CD14-positive monocyte (primary cell): ENCODE results near the gene COMMD1. TPM values are rescaled to one million over a fixed set of nuclear protein-coding genes. Genes with fewer than 3 reads are reported as not detected.

Experiments used
- DNase-seq, 3 donors: peaks; one replicate each; pipeline ENCODE4 v3.0.0-alpha.2; 2011 to 2022
- H2AFZ ChIP-seq: 2 replicates; pipeline ENCODE4 v1.6.0; 2012; ENCODE audit warnings: mild to moderate bottlenecking, low read depth, low read length, inconsistent platforms; ENCODE audit not compliant: insufficient read depth, poor library complexity, severe bottlenecking
- H3K27ac ChIP-seq, 2 donors: 1 replicate in 1 of 2; 2 replicates in 1 of 2; pipeline ENCODE4 v1.5.1; 2012 to 2013; ENCODE audit warnings: low read length in 2 of 2, control low read depth in 1 of 2, inconsistent platforms in 1 of 2, low read depth in 1 of 2, mild to moderate bottlenecking in 1 of 2
- H3K27me3 ChIP-seq, 2 donors: one replicate each; pipeline versions ENCODE4 v1.6.0 to v1.6.1; 2011 to 2013; ENCODE audit warnings: low read length in 2 of 2; ENCODE audit not compliant: control insufficient read depth in 2 of 2, insufficient read depth in 2 of 2
- H3K36me3 ChIP-seq, 2 donors: replicated peaks in 1 of 2; 1 replicate in 1 of 2; 2 replicates in 1 of 2; pipeline versions ENCODE4 v1.5.1 to v1.6.1; 2012 to 2013; ENCODE audit warnings: low read length in 2 of 2, control low read depth in 1 of 2, inconsistent platforms in 1 of 2, mild to moderate bottlenecking in 1 of 2; ENCODE audit not compliant: insufficient read depth in 2 of 2, control insufficient read depth in 1 of 2
- H3K4me1 ChIP-seq, 2 donors: 1 replicate in 1 of 2; 2 replicates in 1 of 2; pipeline versions ENCODE4 v1.5.1 to v1.6.1; 2012 to 2013; ENCODE audit warnings: low read length in 2 of 2, control low read depth in 1 of 2, inconsistent platforms in 1 of 2, mild to moderate bottlenecking in 1 of 2, moderate library complexity in 1 of 2; ENCODE audit not compliant: insufficient read depth in 2 of 2, control insufficient read depth in 1 of 2
- H3K4me2 ChIP-seq: replicated peaks from 2 replicates; pipeline ENCODE3; 2012; ENCODE audit warnings: low read length, moderate library complexity, mild to moderate bottlenecking; ENCODE audit not compliant: poor library complexity, severe bottlenecking; ENCODE audit errors: extremely low read depth
- H3K4me3 ChIP-seq, 3 experiments: fragments of 200-600 bp in 1 of 3; sonication (generic) in 1 of 3; replicated peaks in 1 of 3; 1 replicate in 2 of 3; 2 replicates in 1 of 3; pipeline ENCODE4 v1.5.1; 2011 to 2013; ENCODE audit warnings: low read length in 3 of 3, mild to moderate bottlenecking in 3 of 3, control low read depth in 2 of 3, low read depth in 2 of 3, inconsistent platforms in 1 of 3, moderate library complexity in 1 of 3
- H3K79me2 ChIP-seq: 2 replicates; pipeline ENCODE4 v1.6.0; 2012; ENCODE audit warnings: mild to moderate bottlenecking, control low read depth, inconsistent platforms, low read length, moderate library complexity; ENCODE audit not compliant: insufficient read depth
- H3K9ac ChIP-seq: 2 replicates; pipeline ENCODE4 v1.6.0; 2017; ENCODE audit warnings: low read length, mild to moderate bottlenecking; ENCODE audit not compliant: insufficient read depth, poor library complexity, severe bottlenecking
- H3K9me3 ChIP-seq, 2 donors: replicated peaks in 1 of 2; 1 replicate in 1 of 2; 2 replicates in 1 of 2; pipeline versions ENCODE4 v1.5.1 to v1.6.1; 2012 to 2013; ENCODE audit warnings: low read length in 2 of 2, control low read depth in 1 of 2; ENCODE audit not compliant: control insufficient read depth in 1 of 2, insufficient read depth in 1 of 2
- H4K20me1 ChIP-seq: 2 replicates; pipeline ENCODE4 v1.6.0; 2012; ENCODE audit warnings: mild to moderate bottlenecking, low read length, control low read depth, moderate library complexity; ENCODE audit not compliant: insufficient read depth
- H3K27ac Mint-ChIP-seq, 7 donors: one replicate each; pipeline ENCODE4 v1.8.0; 2020; ENCODE audit warnings: mild to moderate bottlenecking in 7 of 7, mixed read lengths in 7 of 7, moderate library complexity in 6 of 7, inconsistent platforms in 2 of 7
- H3K27me3 Mint-ChIP-seq, 3 donors: one replicate each; pipeline ENCODE4 v1.8.0; 2021 to 2022; ENCODE audit warnings: low read depth in 3 of 3, mild to moderate bottlenecking in 3 of 3, mixed read lengths in 3 of 3, moderate library complexity in 3 of 3, inconsistent platforms in 1 of 3
- H3K36me3 Mint-ChIP-seq, 2 donors: one replicate each; pipeline ENCODE4 v1.8.0; 2020; ENCODE audit warnings: mixed read lengths in 2 of 2, inconsistent platforms in 1 of 2, mild to moderate bottlenecking in 1 of 2
- H3K4me1 Mint-ChIP-seq: one replicate; pipeline ENCODE4 v1.8.0; 2020; ENCODE audit warnings: mild to moderate bottlenecking, mixed read lengths
- H3K4me3 Mint-ChIP-seq, 2 donors: one replicate each; pipeline ENCODE4 v1.8.0; 2020; ENCODE audit warnings: mild to moderate bottlenecking in 2 of 2, mixed read lengths in 2 of 2, moderate library complexity in 1 of 2
- H3K9me3 Mint-ChIP-seq, 7 donors: one replicate each; pipeline ENCODE4 v1.8.0; 2020 to 2022; ENCODE audit warnings: mixed read lengths in 7 of 7, mild to moderate bottlenecking in 6 of 7, moderate library complexity in 6 of 7, inconsistent platforms in 2 of 7
- whole genome bisulfite sequencing: methylation state at CpG from one replicate; pipeline ENCODE4 v1.1.5; 2013; ENCODE audit warnings: missing lambda C conversion rate; ENCODE audit not compliant: insufficient coverage; 5-methylcytosine and 5-hydroxymethylcytosine counted together
- intact Hi-C, 2 donors: fragments of 100-400 bp; cut with micrococcal nuclease; formaldehyde crosslinking; loops; one replicate each; pipeline versions ENCODE4 v1.15.0 to v1.15.1; 2023
- polyA plus RNA-seq, 3 donors: library from polyadenylated mRNA; depleted of rRNA in 1 of 3; unstranded in 2 of 3; stranded (reverse) in 1 of 3; fragments of 300-500 nt in 2 of 3; fragments of >200 nt in 1 of 3; fragmentation: Illumina TruSeq in 2 of 3; gene quantifications; 1 replicate in 2 of 3; 2 replicates in 1 of 3; pipeline ENCODE4 v1.2.3, GENCODE V29; 2012 to 2021
- TF ChIP-seq, protein P1 (sequence below): fragments of 200-600 bp; IDR thresholded peaks from one replicate; pipeline ENCODE4 v1.8.0; 2022; ENCODE audit warnings: antibody characterized with exemption, mild to moderate bottlenecking

The COMMD1 gene
- polyA plus RNA-seq, 3 donors: 25.2 to 82.1 (median 70.7) TPM

DNA sequence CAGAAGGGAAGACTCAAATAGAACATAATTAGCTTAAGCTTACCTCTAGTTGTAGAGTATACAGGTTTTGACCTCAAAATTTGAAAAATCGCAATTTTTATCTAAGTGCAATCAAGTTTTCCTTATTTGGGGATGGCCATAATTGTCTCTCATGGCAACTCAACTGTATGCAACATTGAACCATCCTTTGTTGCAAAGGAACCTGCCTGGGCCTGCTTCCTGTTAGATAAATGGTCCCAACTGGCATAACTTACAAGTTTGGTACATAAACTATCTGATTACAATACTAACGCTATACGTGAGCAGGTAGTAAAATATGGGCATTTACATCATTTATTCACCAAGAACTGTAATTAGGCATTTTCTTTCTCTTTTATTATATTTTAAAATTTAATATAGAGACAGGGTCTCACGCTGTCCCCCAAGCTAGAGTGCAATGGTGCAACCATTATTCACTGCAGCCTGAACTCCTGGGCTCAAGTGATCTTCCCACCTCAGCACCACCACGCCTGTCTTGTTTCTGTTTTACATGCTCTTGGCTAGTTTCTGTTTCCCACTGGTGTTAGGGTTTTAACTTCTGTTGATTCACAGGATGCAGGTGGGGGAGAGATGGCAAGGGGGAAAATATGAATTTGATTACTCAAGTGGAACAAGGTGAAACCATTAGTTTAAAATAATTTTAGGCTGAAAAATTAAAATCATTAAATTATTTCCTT, 235.1 kb downstream of the COMMD1 start:
- Mint-ChIP-seq H3K36me3 (peaks cover 12 to 18% of the 10 kb centered on the region in 2 donors), H3K4me3 (no peak overlapping the region), H3K9me3 (no peaks in the 10 kb centered on the region), H3K4me1 (peaks cover 17% of the 10 kb centered on the region), H3K27ac (no peak overlapping the region), H3K27me3 (peaks cover 0 to 3% (median 1%) of the 10 kb centered on the region in 3 donors)
- Histone ChIP-seq H3K4me2 (no peak overlapping the region), H3K9ac (no peak overlapping the region), H3K79me2 (no peaks in the 10 kb centered on the region), H3K27me3 (no peaks in the 10 kb centered on the region), H3K4me1 (peaks cover 0 to 4% of the 10 kb centered on the region in 2 donors), H3K27ac (no peak overlapping the region), H2AFZ (no peak overlapping the region), H3K4me3 (no peak overlapping the region), H3K9me3 (no peaks in the 10 kb centered on the region), H4K20me1 (no peaks in the 10 kb centered on the region), H3K36me3 (peaks cover 0 to 12% of the 10 kb centered on the region in 2 donors)
- no peak for DNase-seq
- intact Hi-C loops: no loop called here
- 20% methylated on average over 1 of the region's 5 CpGs for WGBS
- TF ChIP-seq, protein P1, sequence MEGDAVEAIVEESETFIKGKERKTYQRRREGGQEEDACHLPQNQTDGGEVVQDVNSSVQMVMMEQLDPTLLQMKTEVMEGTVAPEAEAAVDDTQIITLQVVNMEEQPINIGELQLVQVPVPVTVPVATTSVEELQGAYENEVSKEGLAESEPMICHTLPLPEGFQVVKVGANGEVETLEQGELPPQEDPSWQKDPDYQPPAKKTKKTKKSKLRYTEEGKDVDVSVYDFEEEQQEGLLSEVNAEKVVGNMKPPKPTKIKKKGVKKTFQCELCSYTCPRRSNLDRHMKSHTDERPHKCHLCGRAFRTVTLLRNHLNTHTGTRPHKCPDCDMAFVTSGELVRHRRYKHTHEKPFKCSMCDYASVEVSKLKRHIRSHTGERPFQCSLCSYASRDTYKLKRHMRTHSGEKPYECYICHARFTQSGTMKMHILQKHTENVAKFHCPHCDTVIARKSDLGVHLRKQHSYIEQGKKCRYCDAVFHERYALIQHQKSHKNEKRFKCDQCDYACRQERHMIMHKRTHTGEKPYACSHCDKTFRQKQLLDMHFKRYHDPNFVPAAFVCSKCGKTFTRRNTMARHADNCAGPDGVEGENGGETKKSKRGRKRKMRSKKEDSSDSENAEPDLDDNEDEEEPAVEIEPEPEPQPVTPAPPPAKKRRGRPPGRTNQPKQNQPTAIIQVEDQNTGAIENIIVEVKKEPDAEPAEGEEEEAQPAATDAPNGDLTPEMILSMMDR: no peak

DNA sequence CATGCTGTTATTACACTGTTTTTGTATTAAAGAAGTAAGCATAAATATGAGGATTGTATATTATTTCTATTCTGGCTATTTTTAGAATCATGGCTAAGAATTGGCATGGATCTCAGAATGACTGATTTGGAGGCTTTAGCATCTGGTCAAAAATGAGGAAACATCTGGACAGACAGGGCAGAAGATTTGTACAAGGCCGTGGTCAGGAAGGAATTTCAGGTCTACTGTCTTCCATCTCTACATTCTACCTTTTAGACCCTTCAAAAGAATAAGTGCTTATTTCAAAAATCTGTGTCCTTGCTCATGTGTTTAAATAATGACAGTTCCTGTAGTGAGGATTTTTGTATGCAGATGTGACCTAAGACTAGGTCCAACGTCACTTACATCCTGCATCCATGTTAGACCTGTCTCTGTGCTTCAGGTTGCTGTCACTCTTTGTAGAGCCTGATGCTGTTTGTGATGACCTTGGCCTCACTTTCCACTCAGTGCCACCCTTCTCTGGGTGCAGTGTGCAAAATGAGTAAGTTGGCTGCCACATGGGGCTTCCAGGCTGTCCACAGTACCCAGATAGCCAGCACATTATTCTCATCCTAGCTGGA, 235.8 kb downstream of the COMMD1 start:
- DNase-seq: no peak
- H3K79me2 ChIP-seq: no peaks in the 10 kb centered on the region
- Mint-ChIP-seq H3K4me3 (no peak overlapping the region), H3K27ac (no peak overlapping the region), H3K27me3 (peaks cover 0 to 3% (median 1%) of the 10 kb centered on the region in 3 donors), H3K9me3 (no peaks in the 10 kb centered on the region), H3K4me1 (peaks cover 20% of the 10 kb centered on the region), H3K36me3 (peaks cover 7 to 13% of the 10 kb centered on the region in 2 donors)
- no peak overlapping the region for H2AFZ ChIP-seq
- H3K4me1 ChIP-seq: peaks cover 0 to 8% of the 10 kb centered on the region in 2 donors
- no peaks in the 10 kb centered on the region for H4K20me1 ChIP-seq
- no peak overlapping the region for H3K9ac ChIP-seq
- no peaks in the 10 kb centered on the region for H3K9me3 ChIP-seq
- TF ChIP-seq, protein P1: no peak
- H3K27me3 ChIP-seq: no peaks in the 10 kb centered on the region
- H3K4me2 ChIP-seq: no peak overlapping the region
- H3K27ac ChIP-seq: no peak overlapping the region
- 40% methylated on average over 1 of the region's 2 CpGs for WGBS
- H3K4me3 ChIP-seq: no peak overlapping the region
- H3K36me3 ChIP-seq: peaks cover 0 to 12% of the 10 kb centered on the region in 2 donors
- intact Hi-C loops: no loop called here
